NCI-H510A treated with DMSO at 0.1 percent for 48 hours (cell line): ENCODE measurements around the gene BHLHE23.

Source experiments
- DNase-seq: peaks from one replicate; lab custom pipeline; 2025; lab: John Stamatoyannopoulos, UW

The BHLHE23 gene

DNA sequence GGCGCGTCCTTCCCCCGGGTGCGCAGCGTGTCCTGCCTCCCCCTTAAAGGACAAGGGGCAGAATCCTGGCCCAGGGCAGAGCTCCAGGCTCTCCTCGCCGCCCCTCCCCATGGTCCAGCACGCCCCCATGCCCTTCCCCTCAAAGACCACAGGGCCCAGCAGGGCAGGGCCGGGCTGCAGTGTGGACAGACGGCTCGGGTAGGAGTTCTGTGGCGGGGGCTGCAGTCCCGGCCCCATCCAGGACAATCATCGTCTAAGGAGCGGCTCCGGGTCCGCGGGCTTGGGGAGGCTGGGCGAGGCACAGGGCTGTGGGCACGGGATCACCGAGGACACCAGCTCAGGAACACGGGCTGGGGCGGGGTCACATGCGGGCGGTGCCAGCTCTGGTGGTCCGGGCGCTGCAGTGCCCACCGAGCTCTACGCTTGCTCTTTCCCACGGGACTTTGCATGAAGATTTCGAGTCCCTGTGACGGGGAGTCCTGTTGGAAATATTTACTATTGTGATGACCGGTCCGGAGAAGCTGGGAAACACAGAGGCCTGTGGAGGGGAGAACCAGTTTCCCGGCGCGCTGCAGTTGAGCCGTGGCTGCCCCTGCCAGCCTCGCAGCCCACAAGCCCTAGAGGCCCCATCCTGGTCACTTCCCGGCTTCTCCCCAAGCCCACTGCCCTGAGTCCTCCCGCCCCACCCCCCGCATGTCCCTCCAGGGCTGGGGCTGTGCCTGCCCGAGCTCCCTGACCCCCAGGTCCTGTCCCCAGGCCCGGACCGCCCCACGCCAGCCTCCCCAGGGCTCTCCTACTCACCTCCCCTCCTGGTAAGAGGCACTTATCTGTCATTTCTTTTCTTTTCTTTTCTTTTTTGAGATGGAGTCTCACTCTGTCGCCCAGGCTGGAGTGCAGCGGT is 33.7 kb downstream of the BHLHE23 start:
- no peak for DNase-seq

DNA sequence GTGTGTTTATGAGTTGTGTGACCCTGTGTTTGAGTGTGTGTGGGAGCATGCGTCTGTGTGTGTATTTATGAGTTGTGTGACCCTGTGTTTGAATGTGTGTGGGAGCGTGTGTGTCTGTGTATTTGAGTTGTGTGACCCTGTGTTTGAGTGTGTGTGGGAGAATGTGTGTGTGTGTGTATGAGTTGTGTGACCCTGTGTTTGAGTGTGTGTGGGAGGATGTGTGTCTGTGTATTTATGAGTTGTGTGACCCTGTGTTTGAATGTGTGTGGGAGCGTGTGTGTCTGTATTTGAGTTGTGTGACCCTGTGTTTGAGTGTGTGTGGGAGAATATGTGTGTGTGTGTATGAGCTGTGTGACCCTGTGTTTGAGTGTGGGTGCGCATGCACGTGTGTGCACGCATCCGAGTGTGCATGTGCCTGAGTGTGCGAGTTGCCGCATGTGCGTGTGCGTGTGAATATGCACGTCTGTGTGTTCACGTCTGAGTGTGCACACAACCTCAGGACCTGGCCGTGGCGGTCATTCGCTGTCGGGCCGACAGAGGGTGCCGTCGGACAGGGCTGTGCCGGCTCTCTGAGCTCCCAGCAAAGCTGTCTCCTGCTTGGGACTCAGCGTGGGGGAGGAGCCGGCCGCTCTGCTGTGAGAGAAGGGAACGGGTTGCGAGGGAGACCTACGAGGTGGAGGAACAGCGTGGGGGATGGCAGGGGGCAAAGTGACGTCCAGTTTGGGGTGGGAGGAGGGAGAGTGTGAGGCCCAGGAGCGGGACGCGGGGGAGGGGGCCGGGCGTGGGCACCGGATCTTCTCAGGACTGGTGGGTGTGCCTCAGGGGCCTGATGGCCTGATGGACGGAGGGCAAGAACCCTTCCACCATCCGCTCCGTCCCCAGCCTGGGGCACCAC is 34.6 kb downstream of the BHLHE23 start:
- peak; percentile 48 for DNase-seq

DNA sequence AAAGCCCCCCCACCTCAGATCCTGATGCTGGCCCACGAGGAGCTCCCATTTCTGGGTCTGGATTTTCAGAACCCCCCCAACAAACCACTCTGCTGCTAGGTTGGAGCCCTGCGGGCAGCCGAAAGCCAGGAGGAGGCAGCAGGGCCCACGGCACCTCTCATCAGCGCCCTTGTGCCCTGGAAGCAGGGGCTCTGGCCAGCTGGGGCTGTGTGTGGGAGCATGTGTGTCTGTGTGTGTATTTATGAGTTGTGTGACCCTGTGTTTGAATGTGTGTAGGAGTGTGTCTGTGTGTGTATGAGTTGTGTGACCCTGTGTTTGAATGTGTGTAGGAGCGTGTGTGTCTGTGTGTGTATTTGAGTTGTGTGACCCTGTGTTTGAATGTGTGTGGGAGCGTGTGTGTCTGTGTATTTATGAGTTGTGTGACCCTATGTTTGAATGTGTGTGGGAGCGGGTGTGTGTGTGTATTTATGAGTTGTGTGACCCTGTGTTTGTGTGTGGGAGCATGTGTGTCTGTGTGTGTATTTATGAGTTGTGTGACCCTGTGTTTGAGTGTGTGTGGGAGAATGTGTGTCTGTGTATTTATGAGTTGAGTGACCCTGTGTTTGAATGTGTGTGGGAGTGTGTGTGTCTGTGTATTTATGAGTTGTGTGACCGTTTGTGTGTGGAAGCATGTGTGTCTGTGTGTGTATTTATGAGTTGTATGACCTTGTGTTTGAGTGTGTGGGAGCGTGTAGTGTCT is 35.4 kb downstream of the BHLHE23 start:
- DNase-seq = no peak

GRCh38 chr20:62970307-62971210 is 36.2 kb downstream of the BHLHE23 start:
- no peak for DNase-seq

DNA sequence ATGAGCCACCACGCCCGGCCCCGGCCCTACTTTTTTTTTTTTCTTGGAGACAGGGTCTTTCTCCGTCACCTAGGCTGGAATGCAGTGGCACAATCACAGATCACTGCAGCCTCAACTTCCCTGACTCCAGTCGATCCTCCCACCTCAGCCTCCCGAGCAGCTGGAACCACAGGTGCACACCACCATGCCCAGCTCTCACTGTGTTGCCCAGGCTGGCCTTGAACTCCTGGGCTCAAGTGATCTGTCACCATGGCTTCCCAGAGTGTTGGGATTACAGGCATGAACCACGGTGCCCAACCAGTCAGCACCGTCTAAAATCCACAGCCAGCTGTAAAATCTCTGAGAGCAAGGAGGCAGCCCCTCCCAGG is 36.8 kb downstream of the BHLHE23 start:
- DNase-seq = no peak

GRCh38 chr20:62969179-62969760 is 37.5 kb downstream of the BHLHE23 start:
- no peak for DNase-seq

DNA sequence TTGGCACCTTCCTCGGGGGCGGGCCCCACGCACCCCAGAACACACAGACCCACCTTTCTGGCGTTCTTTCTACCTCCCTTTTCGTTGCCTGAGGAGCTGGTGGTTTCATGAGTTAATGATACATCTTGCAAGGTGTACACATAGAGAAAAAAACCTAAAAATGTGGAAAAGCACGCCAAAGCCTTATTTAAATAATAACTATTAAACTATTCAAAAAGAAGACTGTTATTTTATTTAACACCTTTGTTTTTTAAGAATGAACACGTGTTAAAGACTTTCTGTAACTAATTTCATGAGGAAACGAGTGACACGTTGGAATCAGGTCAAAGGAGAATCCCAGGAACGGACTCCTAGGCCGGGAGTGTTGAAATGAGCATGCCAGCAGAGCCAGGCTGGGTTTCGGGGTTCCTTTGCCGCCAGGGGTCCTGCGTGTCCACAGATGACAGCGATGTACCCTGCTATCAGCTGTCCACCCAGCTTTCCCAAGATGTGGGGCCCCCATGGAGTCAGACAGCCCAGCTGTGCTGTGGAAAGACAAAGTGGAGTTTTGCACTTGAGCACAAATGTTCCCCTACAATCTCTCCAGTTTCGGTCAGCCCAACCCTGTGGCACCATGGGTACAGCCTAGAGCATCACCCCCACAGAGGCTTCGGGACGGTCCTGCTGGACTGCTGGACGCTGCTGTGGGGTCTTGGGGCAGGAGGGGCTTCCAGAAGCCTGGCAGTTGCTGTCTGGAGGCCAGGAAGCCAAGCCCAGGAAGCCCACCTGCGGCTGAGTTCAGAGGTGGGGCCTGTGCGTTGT is 38.2 kb downstream of the BHLHE23 start:
- no peak for DNase-seq

DNA sequence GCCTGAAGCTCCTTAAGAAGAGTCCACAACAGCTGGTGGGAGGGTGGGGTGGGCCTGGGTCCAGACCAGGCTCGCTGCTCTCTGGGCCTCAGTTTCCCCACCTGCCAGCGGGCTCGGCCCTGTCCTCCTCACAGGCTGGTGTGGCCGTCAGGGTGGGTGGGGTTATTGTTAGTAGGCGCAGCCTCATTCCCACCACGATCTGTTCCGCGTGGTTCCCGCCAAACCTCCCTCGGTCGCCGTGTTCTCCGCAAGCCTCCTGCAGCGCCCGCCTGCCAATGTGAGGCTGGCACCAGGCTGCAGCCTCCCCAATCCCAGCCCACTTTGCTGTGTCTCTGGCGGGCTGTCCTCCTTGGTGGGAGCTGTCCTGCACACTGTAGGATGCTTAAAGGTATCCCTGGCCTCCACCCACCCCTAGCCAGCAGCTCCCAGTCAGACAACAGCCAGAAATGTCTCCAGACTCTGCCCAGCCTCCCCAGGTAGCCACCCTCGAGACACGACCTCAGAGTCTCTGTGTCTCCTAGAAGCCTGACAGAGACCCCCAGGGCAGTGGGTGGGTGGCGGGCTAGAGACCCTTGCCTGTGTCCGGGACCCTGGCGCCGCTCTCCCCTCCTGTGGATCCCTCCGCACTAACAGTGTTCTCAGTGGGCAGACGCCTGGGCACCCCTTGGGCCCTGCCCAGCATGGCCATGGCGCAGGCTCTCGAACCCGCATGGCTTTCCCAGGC is 39.0 kb downstream of the BHLHE23 start:
- DNase-seq = no peak

GRCh38 chr20:62967149-62967501 is 39.6 kb downstream of the BHLHE23 start:
- DNase-seq = no peak

GRCh38 chr20:62966212-62967148 is 40.3 kb downstream of the BHLHE23 start:
- DNase-seq = no peak

DNA sequence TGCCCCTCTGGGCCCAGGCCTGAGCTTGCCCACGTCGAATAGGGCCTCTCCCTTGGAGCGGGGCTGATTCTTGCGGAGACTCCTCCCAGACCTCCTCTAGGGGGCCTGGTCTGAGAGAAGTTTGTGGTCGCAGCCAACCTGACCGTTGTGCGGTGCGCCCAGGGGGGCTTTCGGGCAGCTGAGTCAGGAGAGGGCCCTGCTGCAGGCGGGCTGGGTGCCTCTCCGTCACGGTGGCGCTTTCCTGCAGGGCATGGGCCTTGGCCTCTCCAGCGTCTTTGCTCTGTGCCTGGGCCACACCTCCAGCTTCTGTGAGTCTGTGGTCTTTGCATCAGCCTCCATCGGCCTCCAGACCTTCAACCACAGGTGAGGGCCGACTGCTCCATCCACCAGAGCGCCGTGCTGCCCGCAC is 41.4 kb downstream of the BHLHE23 start:
- no peak for DNase-seq

- DNase-seq = no peak
Measured at GRCh38 chr20:62964700-62965099, 42.1 kb downstream of the BHLHE23 start.

GRCh38 chr20:62963614-62964397 is 43.0 kb downstream of the BHLHE23 start:
- no peak for DNase-seq

DNA sequence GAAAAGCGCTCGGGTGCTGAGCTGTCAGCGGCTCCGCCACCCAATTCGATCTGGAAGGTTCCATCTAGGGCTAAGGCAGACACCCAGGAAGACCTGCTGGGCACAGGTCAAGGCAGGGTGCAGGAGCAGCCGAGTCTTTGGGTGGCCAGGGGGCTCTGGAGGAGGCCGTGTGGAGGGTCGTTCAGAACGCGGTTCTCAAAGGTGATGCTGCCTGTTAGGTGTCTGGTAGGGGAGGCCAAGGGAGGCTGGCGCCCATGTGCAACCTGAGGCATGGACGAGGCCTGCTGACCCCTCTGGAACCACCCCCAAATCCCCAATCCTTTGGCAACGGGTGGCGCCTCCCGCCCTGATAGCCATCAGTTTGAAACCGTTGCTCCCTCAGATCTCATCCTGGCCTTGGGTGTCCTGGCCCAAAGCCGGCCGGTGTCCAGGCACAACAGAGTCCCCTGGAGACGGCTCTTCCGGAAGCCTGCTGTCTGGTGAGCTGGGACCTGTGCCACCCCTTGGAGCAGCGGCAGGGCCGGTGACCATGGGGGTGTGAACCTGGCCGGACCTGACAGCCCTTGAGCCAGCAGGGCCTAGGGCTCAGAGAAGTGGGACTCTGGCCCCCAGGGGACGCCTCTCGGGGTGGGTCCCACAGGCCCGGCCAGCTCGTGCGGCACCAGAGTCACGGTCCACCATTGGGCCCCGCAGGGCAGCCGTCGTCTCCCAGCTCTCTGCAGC is 43.7 kb downstream of the BHLHE23 start:
- no peak for DNase-seq

- DNase-seq = no peak
Measured at GRCh38 chr20:62962221-62962879, 44.4 kb downstream of the BHLHE23 start.

DNA sequence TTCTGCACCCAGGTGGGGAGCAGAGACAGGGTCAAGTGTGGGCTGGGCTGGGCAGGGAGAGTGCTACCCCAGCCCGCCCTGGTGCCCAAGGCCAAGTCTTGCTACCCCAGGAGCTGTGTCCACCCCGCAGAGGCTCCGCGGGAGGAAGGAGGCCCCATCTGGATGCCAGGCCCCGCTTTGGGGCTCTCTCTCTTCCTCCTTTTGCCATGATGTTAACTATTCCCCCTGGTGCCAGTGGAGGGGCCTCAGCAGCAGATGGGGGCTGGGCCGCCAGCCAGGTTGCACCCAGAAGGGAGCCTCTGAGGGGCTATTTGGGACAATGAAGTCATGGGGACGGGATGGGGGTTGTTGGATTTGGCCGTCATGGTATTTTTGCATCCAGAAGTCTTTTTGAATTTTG is 45.0 kb downstream of the BHLHE23 start:
- no peak for DNase-seq
